Measurements from ENCODE around the gene ELN. TPM values are rescaled to one million over a fixed set of nuclear protein-coding genes. Genes with fewer than 3 reads are reported as not detected.

The ELN gene
- total RNA-seq, 4 donors from 2014 or later: 4.1 to 427 (median 92.4) TPM

DNA sequence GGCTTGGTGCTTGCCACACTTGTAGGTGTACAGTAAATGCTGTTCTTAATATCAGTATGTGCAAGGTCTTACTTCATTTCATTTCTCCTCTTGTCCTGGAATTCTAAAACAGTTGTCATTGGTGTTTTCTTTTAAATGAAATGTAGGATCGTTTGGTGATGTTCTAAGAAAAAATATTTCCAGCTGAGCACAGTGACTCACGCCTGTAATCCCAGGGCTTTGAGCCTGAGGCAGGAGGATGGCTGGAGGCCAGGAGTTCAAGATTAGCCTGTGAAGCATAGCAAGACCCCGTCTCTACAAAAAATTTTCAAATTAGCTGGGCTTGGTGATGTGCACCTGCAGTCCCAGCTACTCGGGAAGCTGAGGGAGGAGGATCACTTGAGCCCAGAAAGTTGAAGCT lies 32.6 kb upstream of the ELN start:
- intact Hi-C loops (cut with DNase I; ENCODE audit: low total_unique reads): no loop called here
- Histone ChIP-seq H3K4me3 (no peak overlapping the region), H3K4me1 (peaks cover 0 to 16% of the 10 kb centered on the region in 2 donors), H3K27ac (no peak overlapping the region), H3K27me3 (no peaks in the 10 kb centered on the region), H3K36me3 (no peaks in the 10 kb centered on the region), H3K9me3 (no peaks in the 10 kb centered on the region)
- no peak for TF ChIP-seq POLR2A (IDR thresholded peaks at IDR 0.05)
- TF ChIP-seq, protein P1, sequence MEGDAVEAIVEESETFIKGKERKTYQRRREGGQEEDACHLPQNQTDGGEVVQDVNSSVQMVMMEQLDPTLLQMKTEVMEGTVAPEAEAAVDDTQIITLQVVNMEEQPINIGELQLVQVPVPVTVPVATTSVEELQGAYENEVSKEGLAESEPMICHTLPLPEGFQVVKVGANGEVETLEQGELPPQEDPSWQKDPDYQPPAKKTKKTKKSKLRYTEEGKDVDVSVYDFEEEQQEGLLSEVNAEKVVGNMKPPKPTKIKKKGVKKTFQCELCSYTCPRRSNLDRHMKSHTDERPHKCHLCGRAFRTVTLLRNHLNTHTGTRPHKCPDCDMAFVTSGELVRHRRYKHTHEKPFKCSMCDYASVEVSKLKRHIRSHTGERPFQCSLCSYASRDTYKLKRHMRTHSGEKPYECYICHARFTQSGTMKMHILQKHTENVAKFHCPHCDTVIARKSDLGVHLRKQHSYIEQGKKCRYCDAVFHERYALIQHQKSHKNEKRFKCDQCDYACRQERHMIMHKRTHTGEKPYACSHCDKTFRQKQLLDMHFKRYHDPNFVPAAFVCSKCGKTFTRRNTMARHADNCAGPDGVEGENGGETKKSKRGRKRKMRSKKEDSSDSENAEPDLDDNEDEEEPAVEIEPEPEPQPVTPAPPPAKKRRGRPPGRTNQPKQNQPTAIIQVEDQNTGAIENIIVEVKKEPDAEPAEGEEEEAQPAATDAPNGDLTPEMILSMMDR (IDR thresholded peaks at IDR 0.05): no peak
- no peak for DNase-seq

DNA sequence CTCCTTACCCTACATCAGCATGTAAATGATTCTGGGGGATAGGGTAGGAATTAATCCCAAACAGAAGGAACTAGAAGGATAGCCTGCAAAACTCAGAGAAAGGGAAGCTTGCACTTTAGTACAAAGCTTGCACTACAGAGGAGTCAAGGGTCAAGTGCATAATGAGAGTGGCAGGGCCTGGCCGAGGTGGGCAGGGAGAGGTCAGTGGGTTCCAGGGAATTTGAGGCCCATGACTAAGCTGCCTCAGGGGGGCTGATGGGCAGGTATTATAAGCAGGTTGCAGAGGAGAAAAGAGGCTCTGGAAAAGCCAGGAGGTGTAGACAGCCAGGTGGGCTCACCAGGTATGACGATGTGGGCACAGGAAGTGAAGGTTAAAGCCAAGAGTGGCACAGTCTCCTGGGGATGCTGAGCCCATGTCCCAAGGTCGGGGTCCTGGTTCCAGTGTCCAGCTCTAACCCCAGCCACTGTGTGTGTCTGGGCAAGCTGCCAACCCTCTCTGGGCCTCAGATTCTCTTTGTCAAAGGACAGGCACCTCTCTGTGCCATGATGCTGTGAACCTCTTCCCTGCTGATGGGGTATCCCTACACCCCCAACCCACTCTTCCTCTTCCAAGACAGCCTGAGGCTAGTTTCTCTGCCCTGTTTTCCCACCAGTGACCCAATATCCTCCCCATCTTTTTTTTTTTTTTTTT lies 32.0 kb upstream of the ELN start:
- intact Hi-C loops (cut with DNase I; ENCODE audit: low total_unique reads): no loop called here

DNA sequence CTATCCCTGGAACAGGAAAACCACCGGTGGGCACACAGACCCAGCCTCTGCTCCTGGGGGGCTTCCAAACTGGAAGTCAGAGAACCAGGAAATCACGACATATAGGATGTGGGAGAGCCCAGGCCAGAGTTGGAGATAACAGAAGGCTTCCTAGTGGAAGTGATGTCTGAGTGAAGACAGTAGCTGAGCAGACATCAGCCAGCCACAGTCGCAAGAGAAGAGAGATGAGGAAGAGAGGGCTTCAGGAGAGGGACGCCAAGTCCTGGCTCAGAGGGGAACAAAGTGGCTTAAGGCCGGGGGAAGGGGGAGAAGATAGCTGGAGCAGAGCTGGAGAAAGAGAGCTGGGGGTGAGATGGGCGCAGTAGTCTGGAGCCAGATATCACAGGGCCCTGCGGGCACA lies 30.9 kb upstream of the ELN start:
- Histone ChIP-seq H3K36me3 (no peaks in the 10 kb centered on the region), H3K9me3 (no peaks in the 10 kb centered on the region), H3K4me3 (no peak overlapping the region), H3K27me3 (no peaks in the 10 kb centered on the region), H3K4me1 (peaks cover 0 to 16% of the 10 kb centered on the region in 2 donors), H3K27ac (no peak overlapping the region)
- no peak for DNase-seq
- TF ChIP-seq POLR2A (IDR thresholded peaks at IDR 0.05): no peak
- TF ChIP-seq, protein P1 (IDR thresholded peaks at IDR 0.05): no peak
- intact Hi-C loops (cut with DNase I; ENCODE audit: low total_unique reads): no loop called here

More for the DNA sequence above, 32.0 kb upstream of the ELN start:
- DNase-seq: no peak
- H3K27me3 ChIP-seq: no peaks in the 10 kb centered on the region
- no peak overlapping the region for H3K27ac ChIP-seq
- H3K9me3 ChIP-seq: no peaks in the 10 kb centered on the region
- no peak for TF ChIP-seq POLR2A (IDR thresholded peaks at IDR 0.05)
- TF ChIP-seq, protein P1 (IDR thresholded peaks at IDR 0.05): no peak
- peaks cover 0 to 16% of the 10 kb centered on the region in 2 donors for H3K4me1 ChIP-seq
- H3K4me3 ChIP-seq: no peak overlapping the region
- no peaks in the 10 kb centered on the region for H3K36me3 ChIP-seq

DNA sequence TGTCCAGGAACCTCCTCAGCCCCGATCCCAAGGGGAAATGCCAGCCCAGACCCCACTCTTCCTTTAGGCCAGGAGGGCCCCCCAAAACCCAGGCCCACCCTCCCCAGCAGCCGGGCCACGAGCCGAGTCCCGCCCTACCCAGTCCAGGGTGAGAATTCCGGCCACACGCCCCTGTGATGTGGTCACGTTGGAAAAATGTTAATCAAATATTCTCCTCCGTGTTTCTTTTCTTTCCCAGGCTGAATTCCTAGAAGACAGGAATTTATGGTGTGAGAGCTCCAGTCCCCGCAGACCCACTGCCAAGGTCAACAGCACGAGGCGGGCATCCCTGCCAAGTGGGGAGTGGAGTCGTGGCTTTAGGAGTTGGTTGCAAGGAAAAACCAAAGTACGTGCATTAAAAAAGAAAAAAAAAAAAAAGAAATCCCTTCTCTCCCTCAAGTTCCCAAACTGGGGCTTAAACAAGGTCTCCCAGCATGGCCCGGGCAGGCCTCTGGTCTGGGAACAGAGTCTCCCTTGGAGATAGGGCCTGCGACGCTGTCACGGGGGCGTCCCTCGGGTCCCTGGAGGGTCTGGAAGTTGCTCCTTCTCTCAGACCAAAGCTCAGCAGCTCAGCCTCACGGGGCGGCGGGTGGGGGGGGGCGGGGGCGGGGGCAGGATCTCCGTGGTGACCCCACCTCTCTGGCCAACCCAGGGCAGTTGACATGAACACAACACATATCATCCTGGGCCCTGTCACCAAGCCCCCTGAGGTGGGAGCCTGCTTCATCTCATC lies 28.1 kb upstream of the ELN start:
- H3K9me3 ChIP-seq: no peaks in the 10 kb centered on the region
- intact Hi-C loops (cut with DNase I; ENCODE audit: low total_unique reads): no loop called here
- no peaks in the 10 kb centered on the region for H3K27me3 ChIP-seq
- H3K4me1 ChIP-seq: peaks cover 0 to 19% of the 10 kb centered on the region in 2 donors
- no peak overlapping the region for H3K4me3 ChIP-seq
- DNase-seq: peak; percentile 62 to 73
- H3K27ac ChIP-seq: peak overlapping the region; percentile 68 to 87
- H3K36me3 ChIP-seq: no peaks in the 10 kb centered on the region
- TF ChIP-seq POLR2A (IDR thresholded peaks at IDR 0.05): no peak
- TF ChIP-seq, protein P1 (IDR thresholded peaks at IDR 0.05): no peak
